Measurements from ENCODE around the gene SYT11. TPM values are rescaled to one million over a fixed set of nuclear protein-coding genes. Genes with fewer than 3 reads are reported as not detected.
"Not testable (repeated sequence)": the region's sequence is repeated elsewhere in the genome, so short reads cannot be mapped to it uniquely, and the experiment has no call there.

The SYT11 gene
- total RNA-seq, 1 experiment from 2014 or later = 6.1 TPM

- Mint-ChIP-seq H3K36me3 (peaks cover 36% of the 10 kb centered on the region), H3K27me3 (ENCODE audit: low read depth) (no peaks in the 10 kb centered on the region), H3K4me3 (no peak overlapping the region), H3K27ac (peak overlapping the region; percentile 91), H3K9me3 (peaks cover 15% of the 10 kb centered on the region), H3K4me1 (peaks cover 10% of the 10 kb centered on the region)
- no peak for DNase-seq (ENCODE audit: low spot score)
- POLR2A ChIA-PET = no interaction called here
- CTCF ChIA-PET = no interaction called here
- TF ChIP-seq IRF1 (CRISPR knock-in tag; IDR thresholded peaks at IDR 0.05) = no peak
- no peak for TF ChIP-seq ZNF138 (CRISPR knock-in tag; conservative IDR thresholded peaks at IDR 0.05)
- TF ChIP-seq FOXP1 (CRISPR knock-in tag; IDR thresholded peaks at IDR 0.05; ENCODE audit: borderline replicate concordance) = no peak
- TF ChIP-seq ESRRA (CRISPR knock-in tag; IDR thresholded peaks at IDR 0.05; ENCODE audit: borderline replicate concordance) = no peak
- no peak for TF ChIP-seq SMAD3 (CRISPR knock-in tag; IDR thresholded peaks at IDR 0.05; ENCODE audit: borderline replicate concordance)
- no peak for ATAC-seq
Measured at GRCh38 chr1:155833665-155834295, 25.6 kb upstream of the SYT11 start.

GRCh38 chr1:155834296-155834926, 25.0 kb upstream of the SYT11 start:
- ATAC-seq (peak; percentile 90), DNase-seq (ENCODE audit: low spot score) (peak; percentile 13)
- H3K9me3 Mint-ChIP-seq = peaks cover 15% of the 10 kb centered on the region
- TF ChIP-seq CBFB (CRISPR knock-in tag; IDR thresholded peaks at IDR 0.05; ENCODE audit: low read depth) (no peak), RORB (CRISPR knock-in tag; IDR thresholded peaks at IDR 0.05) (no peak), TEAD1 (CRISPR knock-in tag; IDR thresholded peaks at IDR 0.05) (no peak), ZNF263 (CRISPR knock-in tag; IDR thresholded peaks at IDR 0.05; ENCODE audit: low read depth) (no peak), CREM (CRISPR knock-in tag; IDR thresholded peaks at IDR 0.05) (no peak), USF1 (CRISPR knock-in tag; IDR thresholded peaks at IDR 0.05) (no peak), MAX (CRISPR knock-in tag; IDR thresholded peaks at IDR 0.05) (no peak), PREB (CRISPR knock-in tag; IDR thresholded peaks at IDR 0.05; ENCODE audit: borderline replicate concordance) (no peak)
- H3K27ac Mint-ChIP-seq = peak overlapping the region; percentile 91
- peaks cover 36% of the 10 kb centered on the region for H3K36me3 Mint-ChIP-seq
- H3K4me1 Mint-ChIP-seq = peaks cover 10% of the 10 kb centered on the region
- H3K27me3 Mint-ChIP-seq (ENCODE audit: low read depth) = no peaks in the 10 kb centered on the region
- POLR2A ChIA-PET = no interaction called here
- CTCF ChIA-PET = no interaction called here
- H3K4me3 Mint-ChIP-seq = no peak overlapping the region

- ATAC-seq; DNase-seq (ENCODE audit: low spot score); CTCF ChIA-PET; H3K4me3 Mint-ChIP-seq; POLR2A ChIA-PET; H3K27me3 Mint-ChIP-seq (ENCODE audit: low read depth); H3K27ac Mint-ChIP-seq: not testable (repeated sequence)
- Mint-ChIP-seq H3K36me3 (peaks cover 36% of the 10 kb centered on the region), H3K9me3 (peaks cover 15% of the 10 kb centered on the region), H3K4me1 (peaks cover 10% of the 10 kb centered on the region)
Measured at GRCh38 chr1:155834927-155835399, 24.4 kb upstream of the SYT11 start.

- Mint-ChIP-seq H3K27ac (peak overlapping the region; percentile 88), H3K4me1 (peaks cover 10% of the 10 kb centered on the region), H3K27me3 (ENCODE audit: low read depth) (no peaks in the 10 kb centered on the region), H3K4me3 (no peak overlapping the region), H3K9me3 (peaks cover 15% of the 10 kb centered on the region), H3K36me3 (peaks cover 36% of the 10 kb centered on the region)
- no peak for ATAC-seq
- POLR2A ChIA-PET = no interaction called here
- no peak for DNase-seq (ENCODE audit: low spot score)
- CTCF ChIA-PET = interaction anchor here (0.6 kb wide), 1 partner anchor 13 kb away, joined by 4 read pairs; no protein-coding TSS in a partner anchor
- TF ChIP-seq ZNF263 (CRISPR knock-in tag; IDR thresholded peaks at IDR 0.05; ENCODE audit: low read depth) (no peak), CREB1 (CRISPR knock-in tag; IDR thresholded peaks at IDR 0.05) (no peak), NFATC4 (CRISPR knock-in tag; IDR thresholded peaks at IDR 0.05) (no peak), ZNF232 (CRISPR knock-in tag; IDR thresholded peaks at IDR 0.05) (no peak), CBFB (CRISPR knock-in tag; IDR thresholded peaks at IDR 0.05; ENCODE audit: low read depth) (no peak), NFYB (CRISPR knock-in tag; conservative IDR thresholded peaks at IDR 0.05; ENCODE audit: low read depth) (no peak), MXD4 (CRISPR knock-in tag; IDR thresholded peaks at IDR 0.05; ENCODE audit: borderline replicate concordance) (no peak), NR1H2 (CRISPR knock-in tag; IDR thresholded peaks at IDR 0.05) (no peak), ARID4B (CRISPR knock-in tag; IDR thresholded peaks at IDR 0.05; ENCODE audit: borderline replicate concordance) (no peak), TEAD4 (CRISPR knock-in tag; IDR thresholded peaks at IDR 0.05) (no peak), GTF2I (CRISPR knock-in tag; conservative IDR thresholded peaks at IDR 0.05) (no peak)
Measured at GRCh38 chr1:155835548-155835947, 23.8 kb upstream of the SYT11 start.
